Measurements from ENCODE around the gene TMEM131L.

- TF ChIP-seq CTCF (IDR thresholded peaks at IDR 0.05) (no peak), POLR2A (IDR thresholded peaks at IDR 0.05) (no peak)
Observed at GRCh38 chr4:153514001-153514526, 47.9 kb downstream of the TMEM131L start.

Data from adrenal gland (tissue), 5 donors.